GM18508 (cell line): ENCODE data around the gene HTR3E.
"Not testable (repeated sequence)": the region's sequence is repeated elsewhere in the genome, so short reads cannot be mapped to it uniquely, and the experiment has no call there.

Experiments
- ATAC-seq: cut with Tn5 transposase; IDR thresholded peaks from one replicate; pipeline ENCODE4 v1.9.1; 2021; ENCODE audit warnings: moderate number of reproducible peaks; ENCODE audit not compliant: insufficient read depth, unreplicated experiment

HTR3E gene

GRCh38 chr3:184149770-184150169, 52.9 kb downstream of the HTR3E start:
- not testable (repeated sequence) for ATAC-seq

- no peak for ATAC-seq
These were observed 58.2 kb downstream of the HTR3E start, which contains the start of gene DVL3 for GRCh38 chr3:184154885-184155643. Gene DVL3 (plus strand): TSS chr3:184155377. CDS start chr3:184155636, 259 bp downstream.

GRCh38 chr3:184155644-184156521, 59.0 kb downstream of the HTR3E start:
- ATAC-seq = no peak

- ATAC-seq = no peak
These were observed 59.7 kb downstream of the HTR3E start for GRCh38 chr3:184156522-184156955.
